Coronary artery (tissue), 2 donors: ENCODE results near the gene RBMS1.

Source experiments
- DNase-seq: peaks from one replicate; pipeline ENCODE4 v3.0.0-alpha.2; 2017; ENCODE audit warnings: low spot score
- H3K27ac ChIP-seq, 2 donors: fragments of 200-600 bp; sonication (generic); one replicate each; pipeline ENCODE4 v1.5.1; 2016 to 2019
- H3K4me3 ChIP-seq: fragments of 200-600 bp; sonication (generic); 2 replicates; pipeline ENCODE4 v1.5.1; 2016; ENCODE audit warnings: mild to moderate bottlenecking, moderate library complexity
- CTCF ChIP-seq: fragments of 200-600 bp; sonication (generic); IDR thresholded peaks from one replicate; pipeline ENCODE4 v1.5.1; 2019; ENCODE audit warnings: antibody characterized with exemption

The RBMS1 gene

GRCh38 chr2:160354677-160355076, 138.9 kb downstream of the RBMS1 start:
- no peak for DNase-seq
- TF ChIP-seq CTCF: no peak
- H3K27ac ChIP-seq: no peak overlapping the region
- no peak overlapping the region for H3K4me3 ChIP-seq

DNA sequence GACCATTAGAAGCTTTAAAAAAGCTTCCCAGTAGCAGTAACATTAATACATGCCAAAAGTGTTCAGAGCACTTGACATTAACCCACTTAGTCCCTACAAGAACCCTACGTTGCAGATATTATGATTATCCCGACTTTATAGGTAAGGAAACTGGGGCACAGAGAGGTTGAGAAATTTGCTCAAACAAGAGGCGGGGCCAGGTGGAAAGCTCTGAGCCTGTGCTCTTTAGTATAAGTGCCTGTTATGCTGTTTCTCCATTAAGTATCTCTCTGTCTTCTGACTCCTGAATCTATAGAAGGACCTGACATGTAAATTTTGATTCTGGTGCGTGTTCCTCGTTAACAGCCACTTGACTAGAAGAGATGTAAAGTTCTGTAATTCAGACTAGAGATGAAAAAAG, 139.8 kb downstream of the RBMS1 start:
- TF ChIP-seq CTCF: no peak
- DNase-seq: no peak
- Histone ChIP-seq H3K4me3 (no peak overlapping the region), H3K27ac (no peak overlapping the region)

- H3K27ac ChIP-seq: no peak overlapping the region
- no peak overlapping the region for H3K4me3 ChIP-seq
- TF ChIP-seq CTCF: no peak
- no peak for DNase-seq
Measured at GRCh38 chr2:160353166-160353565, 140.4 kb downstream of the RBMS1 start.

DNA sequence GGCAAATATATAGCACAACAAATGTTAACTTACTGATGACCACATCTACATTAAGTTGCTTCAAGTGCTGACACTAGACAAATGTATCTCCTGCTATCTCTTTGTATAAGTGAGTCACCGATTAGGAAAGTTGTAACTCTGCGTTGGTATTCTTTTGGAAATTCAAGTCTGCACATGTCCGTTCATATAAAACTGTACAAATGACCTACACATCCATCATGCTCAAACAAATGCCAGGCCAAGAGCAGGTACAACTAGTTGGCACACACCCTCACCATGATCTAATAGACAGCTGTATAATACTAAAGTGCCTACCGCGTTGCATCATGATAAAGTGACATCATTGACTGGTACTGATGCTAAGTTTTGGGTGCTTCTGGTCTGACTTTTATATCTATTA, 141.1 kb downstream of the RBMS1 start:
- TF ChIP-seq CTCF: no peak
- DNase-seq: no peak
- Histone ChIP-seq H3K4me3 (no peak overlapping the region), H3K27ac (no peak overlapping the region)

DNA sequence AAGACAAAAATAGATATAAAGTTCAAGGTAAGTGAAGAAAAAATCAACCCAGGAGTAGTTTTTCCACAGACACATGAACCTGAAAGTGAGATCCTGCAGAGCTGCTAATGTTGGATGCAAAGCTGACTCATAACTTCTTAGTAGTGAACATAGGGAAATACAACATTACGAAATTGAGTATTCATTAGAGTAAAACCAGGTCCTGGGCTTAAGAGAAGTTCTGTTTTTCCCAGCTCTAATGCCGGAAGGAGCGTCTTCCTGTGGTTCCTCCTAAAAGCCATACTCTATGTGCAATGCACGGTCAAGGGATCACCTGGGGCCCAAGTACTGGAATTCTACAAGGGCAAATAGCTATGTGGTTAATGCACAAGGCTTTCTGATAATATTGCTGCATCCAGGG, 141.7 kb downstream of the RBMS1 start:
- no peak overlapping the region for H3K4me3 ChIP-seq
- TF ChIP-seq CTCF: no peak
- DNase-seq: no peak
- H3K27ac ChIP-seq: peak overlapping the region in 1 of 2 donors; percentile 19

DNA sequence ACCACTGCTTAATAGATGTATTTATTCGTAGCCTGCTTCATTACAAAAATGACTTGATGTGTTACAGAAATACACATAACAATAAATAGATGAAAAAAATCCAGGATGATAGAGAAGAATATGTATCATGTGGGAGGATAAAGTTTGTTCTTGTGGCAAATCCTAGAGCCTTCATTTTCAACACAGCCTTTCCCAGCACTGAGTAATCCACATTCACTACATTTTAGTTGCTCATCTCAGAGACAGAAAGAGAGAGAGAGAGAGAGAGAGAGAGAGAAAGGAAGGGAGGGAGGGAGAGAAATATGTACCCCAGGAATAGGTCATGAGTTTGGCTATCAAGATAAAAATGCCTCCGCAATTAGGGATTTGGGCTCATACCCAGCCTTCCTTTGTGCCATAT, 144.3 kb downstream of the RBMS1 start:
- Histone ChIP-seq H3K27ac (no peak overlapping the region), H3K4me3 (no peak overlapping the region)
- TF ChIP-seq CTCF: no peak
- no peak for DNase-seq

DNA sequence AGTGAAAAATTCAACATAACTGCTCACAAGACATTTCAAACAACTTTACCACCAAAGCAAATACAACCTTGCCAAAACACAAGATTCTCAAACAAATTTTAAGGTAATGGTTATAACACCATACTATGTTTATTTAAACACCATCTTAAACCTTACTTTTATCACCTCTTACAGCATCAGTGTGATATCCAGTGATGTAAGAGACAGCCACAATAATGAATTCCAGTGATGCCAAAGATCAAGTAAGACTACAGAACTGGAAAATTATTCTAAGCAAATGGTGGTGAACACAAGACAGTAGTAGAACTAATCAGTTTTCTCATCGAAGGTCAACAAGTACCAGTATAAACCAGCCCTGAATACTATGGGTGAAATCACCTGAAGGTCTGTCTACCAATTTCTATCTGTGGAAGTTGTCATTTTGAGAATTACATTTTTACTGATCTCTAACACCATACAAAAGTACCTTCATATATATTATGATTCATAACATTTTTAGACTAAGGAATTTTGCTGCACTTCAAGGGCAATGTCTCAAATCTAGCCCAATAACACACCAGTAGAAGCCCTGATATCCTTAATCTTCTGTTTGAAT, 146.2 kb downstream of the RBMS1 start:
- DNase-seq: no peak
- TF ChIP-seq CTCF: no peak

More for the DNA sequence above, 146.2 kb downstream of the RBMS1 start:
- H3K4me3 ChIP-seq: no peak overlapping the region
- no peak overlapping the region for H3K27ac ChIP-seq
